Neuronal stem cell (in vitro differentiated cells): ENCODE data around the gene CLCN2.

Experiments used
- DNase-seq: peaks from one replicate; pipeline ENCODE4 v3.0.0-alpha.2; 2013; ENCODE audit warnings: low spot score
- H2AFZ ChIP-seq: one replicate; pipeline ENCODE4 v1.6.1; 2013; ENCODE audit warnings: mild to moderate bottlenecking, low read length, inconsistent platforms
- H2AK5ac ChIP-seq: 2 replicates; pipeline ENCODE4 v1.6.1; 2013; ENCODE audit warnings: low read depth, mild to moderate bottlenecking, inconsistent platforms, low read length, moderate library complexity, mixed read lengths
- H2BK120ac ChIP-seq: 2 replicates; pipeline ENCODE4 v1.6.1; 2013; ENCODE audit warnings: low read depth, mild to moderate bottlenecking, inconsistent platforms, low read length, moderate library complexity, mixed read lengths
- H2BK12ac ChIP-seq: one replicate; pipeline ENCODE4 v1.6.1; 2013; ENCODE audit warnings: low read length, inconsistent platforms
- H2BK15ac ChIP-seq: 2 replicates; pipeline ENCODE4 v1.6.1; 2013; ENCODE audit warnings: mild to moderate bottlenecking, low read length, inconsistent platforms, mixed read lengths
- H2BK5ac ChIP-seq: one replicate; pipeline ENCODE4 v1.6.1; 2013; ENCODE audit warnings: inconsistent platforms, mild to moderate bottlenecking, low read length, moderate library complexity
- H3K14ac ChIP-seq: one replicate; pipeline ENCODE4 v1.6.1; 2013; ENCODE audit warnings: low read length, inconsistent platforms
- H3K18ac ChIP-seq: 2 replicates; pipeline ENCODE4 v1.6.1; 2013; ENCODE audit warnings: low read length, inconsistent platforms
- H3K23ac ChIP-seq: 2 replicates; pipeline ENCODE4 v1.6.1; 2013; ENCODE audit warnings: low read depth, mild to moderate bottlenecking, mixed read lengths, low read length, inconsistent platforms; ENCODE audit not compliant: poor library complexity
- H3K27ac ChIP-seq: replicated peaks from 3 replicates; pipeline ENCODE4 v1.5.1; 2013; ENCODE audit warnings: low read length, inconsistent platforms
- H3K27me3 ChIP-seq, 3 experiments: 2 replicates each; pipeline ENCODE4 v1.6.1; 2013; ENCODE audit warnings: low read length in 3 of 3, mild to moderate bottlenecking in 2 of 3, inconsistent platforms in 1 of 3, low read depth in 1 of 3, mixed read lengths in 1 of 3, moderate library complexity in 1 of 3; ENCODE audit not compliant: control insufficient read depth in 3 of 3, insufficient read depth in 3 of 3
- H3K36me3 ChIP-seq, 2 donors: replicated peaks in 1 of 2; 2 replicates each; pipeline ENCODE4 v1.6.1; 2013; ENCODE audit warnings: low read length in 2 of 2; ENCODE audit not compliant: control insufficient read depth in 2 of 2, insufficient read depth in 2 of 2
- H3K4ac ChIP-seq: 2 replicates; pipeline ENCODE4 v1.6.1; 2013; ENCODE audit warnings: inconsistent platforms, mild to moderate bottlenecking, low read length, moderate library complexity
- H3K4me1 ChIP-seq, 2 donors: 1 replicate in 1 of 2; 2 replicates in 1 of 2; pipeline ENCODE4 v1.6.1; 2013; ENCODE audit warnings: low read length in 2 of 2, low read depth in 1 of 2; ENCODE audit not compliant: control insufficient read depth in 2 of 2, insufficient read depth in 1 of 2
- H3K4me2 ChIP-seq: one replicate; pipeline ENCODE4 v1.6.1; 2013; ENCODE audit warnings: mild to moderate bottlenecking, low read length, inconsistent platforms; ENCODE audit not compliant: insufficient read depth, poor library complexity, severe bottlenecking
- H3K4me3 ChIP-seq, 2 donors: 2 replicates each; pipeline ENCODE4 v1.5.1; 2013; ENCODE audit warnings: low read length in 2 of 2, mild to moderate bottlenecking in 2 of 2, inconsistent platforms in 1 of 2, moderate library complexity in 1 of 2
- H3K79me1 ChIP-seq: one replicate; pipeline ENCODE4 v1.6.1; 2013; ENCODE audit warnings: low read depth, mild to moderate bottlenecking, inconsistent platforms, low read length, moderate library complexity
- H3K9ac ChIP-seq: one replicate; pipeline ENCODE4 v1.6.1; 2013; ENCODE audit warnings: mild to moderate bottlenecking, low read depth, low read length, inconsistent platforms; ENCODE audit not compliant: poor library complexity
- H3K9me3 ChIP-seq, 2 donors: replicated peaks in 1 of 2; 2 replicates each; pipeline versions ENCODE3 to v1.6.1; 2013; ENCODE audit warnings: low read length in 2 of 2, mild to moderate bottlenecking in 2 of 2, inconsistent platforms in 1 of 2, low read depth in 1 of 2, mixed read lengths in 1 of 2, moderate library complexity in 1 of 2; ENCODE audit not compliant: control insufficient read depth in 2 of 2, insufficient read depth in 1 of 2
- H4K8ac ChIP-seq: one replicate; pipeline ENCODE4 v1.6.1; 2013; ENCODE audit warnings: low read depth, mild to moderate bottlenecking, inconsistent platforms, low read length, moderate library complexity
- H4K91ac ChIP-seq: one replicate; pipeline ENCODE4 v1.6.1; 2013; ENCODE audit warnings: low read length, low read depth, mild to moderate bottlenecking, inconsistent platforms; ENCODE audit not compliant: poor library complexity
- WGBS, 2 donors: extraction: QIAGEN DNeasy Blood & Tissue Kit; methylation state at CpG; one replicate each; pipeline ENCODE4 v1.1.7; 2013; ENCODE audit warnings: missing lambda C conversion rate in 2 of 2, mixed read lengths in 1 of 2; ENCODE audit not compliant: insufficient read length in 2 of 2, insufficient replicate concordance in 1 of 2; ENCODE audit errors: extremely low coverage in 2 of 2; 5-methylcytosine and 5-hydroxymethylcytosine counted together

Gene CLCN2

GRCh38 chr3:184336547-184337398 lies 24.6 kb downstream of the CLCN2 start:
- peak overlapping the region; percentile 60 to 91 for H3K4me3 ChIP-seq
- H3K14ac ChIP-seq = peak overlapping the region; percentile 77
- peaks cover 20 to 31% of the 10 kb centered on the region in 2 donors for H3K4me1 ChIP-seq
- H3K27me3 ChIP-seq = no peaks in the 10 kb centered on the region
- no peak for DNase-seq
- peak overlapping the region; percentile 86 for H3K18ac ChIP-seq
- peaks cover 34 to 41% of the 10 kb centered on the region in 2 donors for H3K36me3 ChIP-seq
- H2BK12ac ChIP-seq = no peak overlapping the region
- H3K9me3 ChIP-seq = no peaks in the 10 kb centered on the region
- peak overlapping the region; percentile 82 for H3K9ac ChIP-seq
- H4K8ac ChIP-seq = no peak overlapping the region
- H2BK5ac ChIP-seq = peak overlapping the region; percentile 67
- H2AFZ ChIP-seq = peak overlapping the region; percentile 87
- no CpG with 5 or more reads among the region's 17 CpGs for WGBS, 2 donors
- H4K91ac ChIP-seq = no peak overlapping the region
- peak overlapping the region; percentile 40 for H2BK15ac ChIP-seq
- H3K4me2 ChIP-seq = peak overlapping the region; percentile 78
- peak overlapping the region; percentile 86 for H3K27ac ChIP-seq
- H3K4ac ChIP-seq = peak overlapping the region; percentile 26
- H3K23ac ChIP-seq = no peak overlapping the region
- peak overlapping the region; percentile 35 for H2BK120ac ChIP-seq
- H3K79me1 ChIP-seq = peaks cover 5% of the 10 kb centered on the region
- H2AK5ac ChIP-seq = peak overlapping the region; percentile 86

- Histone ChIP-seq H3K9ac (peak overlapping the region; percentile 82), H3K36me3 (peaks cover 35 to 47% of the 10 kb centered on the region in 2 donors), H3K9me3 (no peaks in the 10 kb centered on the region), H2BK15ac (peak overlapping the region; percentile 40), H3K18ac (peak overlapping the region; percentile 92), H4K91ac (no peak overlapping the region), H2BK12ac (no peak overlapping the region), H3K79me1 (peaks cover 5% of the 10 kb centered on the region), H2BK5ac (peak overlapping the region; percentile 67), H3K14ac (peak overlapping the region; percentile 42), H3K4me3 (peak overlapping the region; percentile 60 to 91), H3K27me3 (no peaks in the 10 kb centered on the region), H3K4me1 (peaks cover 20 to 31% of the 10 kb centered on the region in 2 donors), H2AK5ac (peak overlapping the region; percentile 86), H3K4ac (no peak overlapping the region), H2BK120ac (peak overlapping the region; percentile 35), H4K8ac (no peak overlapping the region), H3K4me2 (peak overlapping the region; percentile 78), H3K23ac (peak overlapping the region; percentile 40), H2AFZ (peak overlapping the region; percentile 87), H3K27ac (peak overlapping the region; percentile 86)
- no CpG with 5 or more reads among the region's 77 CpGs for WGBS, 2 donors
- peak; percentile 86 for DNase-seq
Measured at GRCh38 chr3:184335661-184336546, 25.5 kb downstream of the CLCN2 start.

- no peak overlapping the region for H2AK5ac ChIP-seq
- peak overlapping the region; percentile 15 for H2AFZ ChIP-seq
- no peak overlapping the region for H2BK120ac ChIP-seq
- no peak overlapping the region for H3K23ac ChIP-seq
- no peak overlapping the region for H2BK15ac ChIP-seq
- H3K27me3 ChIP-seq = no peaks in the 10 kb centered on the region
- no peak overlapping the region for H3K9ac ChIP-seq
- H3K4me1 ChIP-seq = peaks cover 20 to 31% of the 10 kb centered on the region in 2 donors
- peaks cover 37 to 54% of the 10 kb centered on the region in 2 donors for H3K36me3 ChIP-seq
- peaks cover 5% of the 10 kb centered on the region for H3K79me1 ChIP-seq
- H4K8ac ChIP-seq = no peak overlapping the region
- H3K18ac ChIP-seq = no peak overlapping the region
- H3K14ac ChIP-seq = no peak overlapping the region
- no peak for DNase-seq
- no peak overlapping the region for H2BK12ac ChIP-seq
- peak overlapping the region in 1 of 2 donors; percentile 60 for H3K4me3 ChIP-seq
- no CpG with 5 or more reads among the region's 4 CpGs for WGBS, 2 donors
- H3K4me2 ChIP-seq = peak overlapping the region; percentile 45
- no peak overlapping the region for H2BK5ac ChIP-seq
- H3K9me3 ChIP-seq = no peaks in the 10 kb centered on the region
- no peak overlapping the region for H3K4ac ChIP-seq
- no peak overlapping the region for H4K91ac ChIP-seq
- peak overlapping the region; percentile 46 for H3K27ac ChIP-seq
Measured at GRCh38 chr3:184335291-184335660, 26.1 kb downstream of the CLCN2 start.
